ENCODE results near the gene MSI1. TPM values are rescaled to one million over a fixed set of nuclear protein-coding genes. Genes with fewer than 3 reads are reported as not detected.

The MSI1 gene
- total RNA-seq, 4 donors from 2014 or later, result 0.16 to 9.2 (median 0.70) TPM

GRCh38 chr12:120328228-120328627 lies 40.7 kb downstream of the MSI1 start:
- no peak for ATAC-seq
- no peaks in the 10 kb centered on the region for H3K9me3 ChIP-seq
- H3K27me3 ChIP-seq, result no peaks in the 10 kb centered on the region
- no peaks in the 10 kb centered on the region for H3K36me3 ChIP-seq
- H3K27ac ChIP-seq, result no peak overlapping the region
- WGBS, 2 donors (ENCODE audit: low coverage in 1 of 2), result 76 to 80% methylated on average over 3 to 4 of the region's 4 CpGs
- TF ChIP-seq CTCF (IDR thresholded peaks at IDR 0.05) (no peak), EP300 (IDR thresholded peaks at IDR 0.05) (no peak), POLR2A (IDR thresholded peaks at IDR 0.05) (no peak), POLR2AphosphoS5 (IDR thresholded peaks at IDR 0.05) (no peak)
- no peak overlapping the region for H3K4me3 ChIP-seq
- peaks cover 0 to 12% (median 2%) of the 10 kb centered on the region in 3 donors for H3K4me1 ChIP-seq

- H3K4me3 ChIP-seq, result no peak within 1 kb of the TSS
- H3K27me3 ChIP-seq, result no peaks in the 10 kb centered on the region
- no peaks in the 10 kb centered on the region for H3K9me3 ChIP-seq
- ATAC-seq, result no peak
- H3K4me1 ChIP-seq, result peaks cover 0 to 12% (median 2%) of the 10 kb centered on the region in 3 donors
- WGBS, 2 donors (ENCODE audit: low coverage in 1 of 2), result 30 to 67% methylated on average over 2 to 3 of the region's 5 CpGs
- no peak within 1 kb of the TSS for H3K27ac ChIP-seq
- no peaks in the 10 kb centered on the region for H3K36me3 ChIP-seq
- TF ChIP-seq CTCF (IDR thresholded peaks at IDR 0.05), result no peak
- no peak for TF ChIP-seq EP300 (IDR thresholded peaks at IDR 0.05)
- no peak for TF ChIP-seq POLR2AphosphoS5 (IDR thresholded peaks at IDR 0.05)
- no peak for TF ChIP-seq POLR2A (IDR thresholded peaks at IDR 0.05)
Measured at GRCh38 chr12:120327593-120327992, 41.4 kb downstream of the MSI1 start, which contains the start of gene PLA2G1B. TSS of gene PLA2G1B (minus strand) at chr12:120327779. CDS start at chr12:120327753, 26 bp downstream.

GRCh38 chr12:120324841-120325417 lies 44.0 kb downstream of the MSI1 start:
- 38 to 55% methylated on average over 7 to 8 of the region's 9 CpGs for WGBS, 2 donors (ENCODE audit: low coverage in 1 of 2)
- no peak for TF ChIP-seq POLR2A (IDR thresholded peaks at IDR 0.05)
- TF ChIP-seq POLR2AphosphoS5 (IDR thresholded peaks at IDR 0.05), result no peak
- TF ChIP-seq CTCF (IDR thresholded peaks at IDR 0.05), result no peak
- no peak for TF ChIP-seq EP300 (IDR thresholded peaks at IDR 0.05)
- Histone ChIP-seq H3K9me3 (no peaks in the 10 kb centered on the region), H3K27ac (no peak overlapping the region), H3K4me3 (no peak overlapping the region), H3K27me3 (no peaks in the 10 kb centered on the region), H3K4me1 (peaks cover 0 to 12% (median 2%) of the 10 kb centered on the region in 3 donors), H3K36me3 (no peaks in the 10 kb centered on the region)
- no peak for ATAC-seq

GRCh38 chr12:120323772-120324171 lies 45.2 kb downstream of the MSI1 start:
- Histone ChIP-seq H3K4me3 (no peak overlapping the region), H3K36me3 (no peaks in the 10 kb centered on the region), H3K9me3 (no peaks in the 10 kb centered on the region), H3K27ac (no peak overlapping the region), H3K27me3 (no peaks in the 10 kb centered on the region), H3K4me1 (peaks cover 0 to 12% (median 2%) of the 10 kb centered on the region in 3 donors)
- ATAC-seq, result no peak
- 79 to 95% methylated on average over 2 of the region's 2 CpGs for WGBS, 2 donors (ENCODE audit: low coverage in 1 of 2)
- TF ChIP-seq POLR2A (IDR thresholded peaks at IDR 0.05) (no peak), CTCF (IDR thresholded peaks at IDR 0.05) (no peak), POLR2AphosphoS5 (IDR thresholded peaks at IDR 0.05) (no peak), EP300 (IDR thresholded peaks at IDR 0.05) (no peak)
